Measurements from ENCODE around the gene CYP26A1.

GRCh38 chr10:93099670-93100069, 26.0 kb downstream of the CYP26A1 start:
- TF ChIP-seq POLR2A (IDR thresholded peaks at IDR 0.05), result no peak
- no peak for TF ChIP-seq CTCF (IDR thresholded peaks at IDR 0.05)

Data from tibial nerve (tissue), 3 donors.